HCT116 (cell line): Measurements from ENCODE around the gene RIMOC1. TPM values are rescaled to one million over a fixed set of nuclear protein-coding genes. Genes with fewer than 3 reads are reported as not detected.

ENCODE experiments used
- ATAC-seq: fragments of 200-7000 bp; cut with Tn5 transposase; 2 replicates; pipeline ENCODE4 v1.9.1; 2020; ENCODE audit warnings: mild to moderate bottlenecking, moderate library complexity
- BruUV-seq: library from RNA; stranded (reverse); fragments of 400-500 nt; replicated peaks from 2 replicates; lab custom pipeline; 2021; lab: Mats Ljungman, UMichigan
- CTCF ChIA-PET: fragments of 300-600 bp; sonication (Branson Sonifier 250); formaldehyde crosslinking; loops from one replicate; lab custom pipeline; 2021; ENCODE audit warnings: antibody characterized with exemption; lab: Charles Lee
- POLR2A ChIA-PET: fragments of 300-600, 350-600 bp; sonication (Branson Sonifier 250); formaldehyde crosslinking; loops from one replicate; lab custom pipeline; 2021; ENCODE audit warnings: antibody characterized with exemption; lab: Charles Lee
- RAD21 ChIA-PET, 2 experiments: fragments of 300-600 bp; sonication (Branson Sonifier 250); formaldehyde crosslinking; loops; one replicate each; lab custom pipeline; 2023; ENCODE audit warnings: low total read pairs in 2 of 2; ENCODE audit not compliant: uncharacterized antibody in 2 of 2, unreplicated experiment in 2 of 2, low non-redundant PET in 1 of 2; lab: Charles Lee
- DNase-seq: peaks from one replicate; pipeline ENCODE4 v3.0.0-alpha.2; 2010; ENCODE audit warnings: low read depth, low spot score
- H2AFZ ChIP-seq: fragments of 200-600 bp; shearing (Covaris generic), sonication (generic); 2 replicates; pipeline ENCODE4 v1.6.1; 2017; ENCODE audit warnings: low read depth, mixed run types, mixed read lengths, antibody characterized with exemption, low read length; ENCODE audit not compliant: poor library complexity, severe bottlenecking
- H3K27ac ChIP-seq: 2 replicates; pipeline ENCODE4 v1.5.1; 2012; ENCODE audit warnings: low read depth, low read length
- H3K27me3 ChIP-seq: fragments of 200-600 bp; sonication (generic); 2 replicates; pipeline ENCODE4 v1.6.1; 2016; ENCODE audit warnings: mixed run types, low read length, mixed read lengths; ENCODE audit not compliant: insufficient read depth
- H3K36me3 ChIP-seq, 2 experiments: fragments of 200-500 bp in 1 of 2; fragments of 200-600 bp in 1 of 2; sonication (Bioruptor generic) in 1 of 2; sonication (generic) in 1 of 2; 2 replicates each; pipeline versions ENCODE4 v1.5.1 to v1.6.1; 2014 to 2016; ENCODE audit warnings: low read length in 2 of 2, inconsistent platforms in 1 of 2, mixed read lengths in 1 of 2, mixed run types in 1 of 2; ENCODE audit not compliant: insufficient read depth in 2 of 2, control insufficient read depth in 1 of 2
- H3K4me1 ChIP-seq, 2 experiments: fragments of 200-600 bp in 1 of 2; sonication (generic) in 1 of 2; 2 replicates each; pipeline versions ENCODE4 v1.5.1 to v1.6.1; 2012 to 2017; ENCODE audit warnings: low read length in 2 of 2, inconsistent platforms in 1 of 2, mild to moderate bottlenecking in 1 of 2, mixed read lengths in 1 of 2, mixed run types in 1 of 2, moderate library complexity in 1 of 2; ENCODE audit not compliant: insufficient read depth in 2 of 2, control insufficient read depth in 1 of 2
- H3K4me2 ChIP-seq: fragments of 200-600 bp; sonication (generic); 2 replicates; pipeline ENCODE4 v1.6.1; 2017; ENCODE audit warnings: mixed run types, low read length, mixed read lengths
- H3K4me3 ChIP-seq, 2 experiments: fragments of 200-600 bp in 1 of 2; sonication (generic) in 1 of 2; replicated peaks in 1 of 2; 2 replicates each; pipeline ENCODE4 v1.5.1; 2011 to 2016; ENCODE audit warnings: low read length in 2 of 2, control low read depth in 1 of 2, low read depth in 1 of 2, mild to moderate bottlenecking in 1 of 2, mixed read lengths in 1 of 2, mixed run types in 1 of 2
- H3K79me2 ChIP-seq: fragments of 200-600 bp; sonication (generic); 2 replicates; pipeline ENCODE4 v1.6.1; 2017; ENCODE audit warnings: mild to moderate bottlenecking, mixed run types, low read length, moderate library complexity, mixed read lengths; ENCODE audit not compliant: insufficient read depth
- H3K9ac ChIP-seq: fragments of 200-600 bp; sonication (generic); 2 replicates; pipeline ENCODE4 v1.6.1; 2016; ENCODE audit warnings: low read length, mixed read lengths
- H3K9me2 ChIP-seq: fragments of 200-600 bp; sonication (generic), shearing (Covaris generic); 2 replicates; pipeline ENCODE4 v1.6.1; 2017; ENCODE audit warnings: mixed run types, mild to moderate bottlenecking, moderate library complexity; ENCODE audit not compliant: insufficient read depth
- H3K9me3 ChIP-seq, 2 experiments: fragments of 200-500 bp in 1 of 2; fragments of 200-600 bp in 1 of 2; sonication (Bioruptor generic) in 1 of 2; sonication (generic) in 1 of 2; 2 replicates each; pipeline ENCODE4 v1.6.1; 2014 to 2017; ENCODE audit warnings: low read length in 2 of 2, mixed read lengths in 2 of 2, inconsistent platforms in 1 of 2, low read depth in 1 of 2, mild to moderate bottlenecking in 1 of 2, mixed run types in 1 of 2, moderate library complexity in 1 of 2; ENCODE audit not compliant: control insufficient read depth in 1 of 2, insufficient read depth in 1 of 2
- H4K20me1 ChIP-seq: fragments of 200-600 bp; sonication (generic), shearing (Covaris generic); 2 replicates; pipeline ENCODE4 v1.6.1; 2017; ENCODE audit warnings: mixed run types, mild to moderate bottlenecking, moderate library complexity; ENCODE audit not compliant: insufficient read depth
- POLR2AphosphoS5 ChIP-seq: IDR thresholded peaks from 2 replicates; pipeline ENCODE4 v1.6.1; 2011; ENCODE audit warnings: mild to moderate bottlenecking, low read depth, low read length, moderate library complexity
- SIN3A ChIP-seq: IDR thresholded peaks from 2 replicates; pipeline ENCODE4 v1.6.1; 2012; ENCODE audit warnings: low read depth
- SRF ChIP-seq: IDR thresholded peaks from 2 replicates; pipeline ENCODE4 v1.6.1; 2012; ENCODE audit warnings: low read depth
- ZBTB33 ChIP-seq: IDR thresholded peaks from 2 replicates; pipeline ENCODE4 v1.6.1; 2011; ENCODE audit warnings: mild to moderate bottlenecking, low read length, moderate library complexity; ENCODE audit not compliant: insufficient replicate concordance; ENCODE audit errors: extremely low read depth
- intact Hi-C: fragments of 100-400 bp; cut with micrococcal nuclease; formaldehyde crosslinking; loops from 2 replicates; pipeline ENCODE4 v1.10.0; 2022
- total RNA-seq: library from RNA; stranded (reverse); gene quantifications from one replicate; pipeline ENCODE4 v1.2.1, GENCODE V29; 2021; ENCODE audit not compliant: unreplicated experiment

The RIMOC1 gene
- total RNA-seq, 1 experiment from 2014 or later, result 28.2 TPM

- DNase-seq, result no peak
- Histone ChIP-seq H3K4me1 (no peaks in the 10 kb centered on the region), H3K9me2 (no peaks in the 10 kb centered on the region; the same call in 1 of the 2 replicates), H3K4me3 (no peak overlapping the region), H3K9ac (no peak overlapping the region), H2AFZ (no peak overlapping the region), H3K36me3 (no peaks in the 10 kb centered on the region)
- intact Hi-C loops, result no loop called here
- TF ChIP-seq POLR2AphosphoS5, result no peak
- TF ChIP-seq, all 23 proteins: peak for 0
- CTCF ChIA-PET, result no interaction called here
- no TSS peak for BruUV-seq
- RAD21 ChIA-PET, result no interaction called here
- Histone ChIP-seq H3K27ac (no peak overlapping the region), H4K20me1 (no peaks in the 10 kb centered on the region), H3K79me2 (no peaks in the 10 kb centered on the region), H3K27me3 (no peaks in the 10 kb centered on the region), H3K9me3 (no peaks in the 10 kb centered on the region), H3K4me2 (no peak overlapping the region)
- no peak for ATAC-seq
- POLR2A ChIA-PET, result no interaction called here
Measured at GRCh38 chr5:41883243-41883642, 20.9 kb upstream of the RIMOC1 start.

DNA sequence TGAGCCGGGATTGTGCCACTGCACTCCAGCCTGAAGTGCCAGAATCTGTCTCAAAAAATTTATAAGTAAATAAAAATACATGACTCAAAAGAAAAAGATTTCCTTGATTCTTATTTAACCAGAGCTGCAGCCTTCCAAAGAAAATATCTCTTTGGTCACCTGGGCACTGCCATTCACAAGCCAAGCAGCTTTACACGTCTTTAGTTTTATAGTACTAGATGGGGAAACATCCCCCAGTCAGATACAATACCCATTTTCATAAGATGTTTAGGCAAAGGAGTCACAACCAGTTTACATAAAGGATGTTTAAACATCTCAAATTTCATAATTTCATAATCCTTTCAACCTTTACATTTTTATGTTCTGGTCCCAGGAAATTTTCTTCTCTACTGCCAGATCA is 20.2 kb upstream of the RIMOC1 start:
- DNase-seq (no peak), ATAC-seq (no peak)
- Histone ChIP-seq H2AFZ (no peak overlapping the region), H3K9me3 (no peaks in the 10 kb centered on the region), H4K20me1 (no peaks in the 10 kb centered on the region), H3K36me3 (no peaks in the 10 kb centered on the region), H3K4me3 (no peak overlapping the region), H3K79me2 (no peaks in the 10 kb centered on the region), H3K9me2 (no peaks in the 10 kb centered on the region; the same call in 1 of the 2 replicates), H3K27me3 (no peaks in the 10 kb centered on the region), H3K4me2 (no peak overlapping the region), H3K9ac (no peak overlapping the region), H3K27ac (no peak overlapping the region), H3K4me1 (no peaks in the 10 kb centered on the region)
- CTCF ChIA-PET, result no interaction called here
- RAD21 ChIA-PET, result no interaction called here
- intact Hi-C loops, result no loop called here
- POLR2A ChIA-PET, result no interaction called here
- TF ChIP-seq SRF, result no peak
- TF ChIP-seq ZBTB33, result no peak
- TF ChIP-seq SIN3A, result no peak
- BruUV-seq, result no TSS peak
